Small intestine (tissue), 7 donors: ENCODE data around the gene CFAP300. TPM values are rescaled to one million over a fixed set of nuclear protein-coding genes. Genes with fewer than 3 reads are reported as not detected.

Source experiments
- DNase-seq, 2 donors: peaks; one replicate each; pipeline versions ENCODE4 v3.0.0 to v3.0.0-alpha.2; 2013
- FAIRE-seq: peaks from 2 replicates; lab custom pipeline; 2012; peaks lifted over from hg19 to GRCh38; lab: Jason Lieb, UNC
- H3K27ac ChIP-seq, 3 donors: one replicate each; pipeline ENCODE4 v1.5.1; 2013; ENCODE audit warnings: low read length in 2 of 3, mild to moderate bottlenecking in 2 of 3, control low read depth in 1 of 3, inconsistent platforms in 1 of 3, low read depth in 1 of 3, moderate library complexity in 1 of 3
- H3K27me3 ChIP-seq, 3 donors: one replicate each; pipeline ENCODE4 v1.6.1; 2013; ENCODE audit warnings: low read length in 3 of 3, inconsistent platforms in 1 of 3; ENCODE audit not compliant: control insufficient read depth in 3 of 3, insufficient read depth in 3 of 3
- H3K36me3 ChIP-seq, 3 donors: one replicate each; pipeline ENCODE4 v1.6.1; 2013; ENCODE audit warnings: low read length in 3 of 3, inconsistent platforms in 1 of 3, low read depth in 1 of 3, mild to moderate bottlenecking in 1 of 3, moderate library complexity in 1 of 3; ENCODE audit not compliant: control insufficient read depth in 3 of 3, insufficient read depth in 2 of 3
- H3K4me1 ChIP-seq, 3 donors: one replicate each; pipeline ENCODE4 v1.6.1; 2013; ENCODE audit warnings: low read length in 2 of 3, inconsistent platforms in 1 of 3, low read depth in 1 of 3, mild to moderate bottlenecking in 1 of 3, moderate library complexity in 1 of 3; ENCODE audit not compliant: control insufficient read depth in 3 of 3, insufficient read depth in 2 of 3
- H3K4me3 ChIP-seq, 3 donors: one replicate each; pipeline ENCODE4 v1.5.1; 2013; ENCODE audit warnings: low read length in 3 of 3, control low read depth in 1 of 3, inconsistent platforms in 1 of 3, low read depth in 1 of 3, mild to moderate bottlenecking in 1 of 3, moderate library complexity in 1 of 3
- H3K9me3 ChIP-seq, 2 donors: one replicate each; pipeline ENCODE4 v1.6.1; 2013; ENCODE audit warnings: low read depth in 1 of 2, low read length in 1 of 2; ENCODE audit not compliant: control insufficient read depth in 2 of 2, insufficient read depth in 1 of 2
- WGBS, 3 donors: extraction: QIAGEN DNeasy Blood & Tissue Kit; methylation state at CpG; one replicate each; pipeline ENCODE4 v1.1.7; 2013; 5-methylcytosine and 5-hydroxymethylcytosine counted together
- polyA plus RNA-seq, 4 donors: library from polyadenylated mRNA; stranded (reverse) in 3 of 4; unstranded in 1 of 4; fragments of 200-250 nt in 3 of 4; fragments of 120-200 nt in 1 of 4; gene quantifications; one replicate each; pipeline versions ENCODE4 v1.2.1 to v1.2.3, GENCODE V29; 2013
- donor health status: healthy with polysubstance abuse.
- donor health status: control.
- donor health status: control.
- donor health status: Bipolar disorder and iron deficiency.
- donor health status: healthy.

The CFAP300 gene
- polyA plus RNA-seq, 4 donors, result 0.63 to 2.5 (median 1.3) TPM; not detected in 1

DNA sequence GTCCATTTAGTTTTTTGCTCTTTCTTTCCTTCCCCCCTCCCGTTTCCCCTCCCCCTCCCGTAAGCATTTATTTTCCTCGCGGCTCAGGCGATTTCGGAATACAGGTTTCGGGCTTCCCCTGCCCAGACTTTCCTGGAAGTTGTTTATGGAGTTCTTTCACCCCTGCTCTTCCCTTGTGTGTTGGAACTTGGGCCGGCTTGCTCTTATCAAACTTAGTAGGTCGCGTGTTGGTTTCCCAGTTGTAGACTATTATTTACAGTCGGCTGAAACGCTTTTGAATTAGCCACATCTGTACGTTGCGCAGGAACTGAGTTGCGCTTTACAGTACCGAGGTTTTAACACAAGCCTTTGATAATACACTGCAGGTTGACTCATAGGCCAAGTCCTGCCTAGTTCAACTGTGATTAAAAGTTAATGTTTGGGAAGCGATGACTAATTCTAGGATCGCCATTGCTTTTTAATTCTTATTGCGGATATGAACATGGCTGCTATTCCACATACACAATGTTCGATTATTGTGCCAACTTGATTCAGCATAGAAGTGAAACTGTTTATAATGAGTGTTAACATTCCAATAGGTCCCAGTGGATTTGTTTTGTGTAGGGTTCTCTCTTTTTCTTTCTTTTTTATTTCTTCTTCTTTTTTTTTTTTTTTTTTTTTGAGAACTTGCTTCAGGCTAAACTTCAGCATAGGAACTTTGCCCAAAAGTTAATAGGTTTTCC is 64.7 kb downstream of the CFAP300 start:
- H3K36me3 ChIP-seq, result peaks cover 0 to 3% (median 0%) of the 10 kb centered on the region in 3 donors
- DNase-seq (peak; percentile 91 to 94), FAIRE-seq (peak; percentile 55)
- H3K4me1 ChIP-seq, result peaks cover 0 to 19% (median 2%) of the 10 kb centered on the region in 3 donors
- peak overlapping the region; percentile 92 to 99 (median 93) for H3K27ac ChIP-seq
- H3K4me3 ChIP-seq, result peak overlapping the region; percentile 90 to 94 (median 90)
- no peaks in the 10 kb centered on the region for H3K9me3 ChIP-seq
- peaks cover 0 to 1% (median 0%) of the 10 kb centered on the region in 3 donors for H3K27me3 ChIP-seq
- 1 to 2% (median 2%) methylated on average over 20 of the region's 20 CpGs for WGBS, 3 donors

DNA sequence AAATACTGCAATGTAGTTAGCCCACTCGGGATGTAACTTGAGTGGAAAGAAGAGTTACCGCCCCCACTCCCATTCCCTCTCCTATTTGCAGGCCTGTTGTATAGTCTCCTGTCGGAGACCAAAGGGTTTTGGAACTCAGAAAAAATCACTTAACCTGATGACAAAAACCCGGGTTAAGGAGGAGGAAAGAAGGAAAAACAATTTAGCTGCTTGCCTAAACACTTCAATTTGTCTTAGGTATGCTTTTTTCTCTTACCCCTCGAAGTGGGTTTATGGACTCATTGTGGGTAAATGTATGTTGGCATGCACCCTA is 65.2 kb downstream of the CFAP300 start:
- no peak for FAIRE-seq
- DNase-seq, result peak; percentile 21 to 48
- Histone ChIP-seq H3K27ac (peak overlapping the region; percentile 80 to 93 (median 92)), H3K27me3 (peaks cover 0 to 1% (median 0%) of the 10 kb centered on the region in 3 donors), H3K4me1 (peaks cover 2 to 23% (median 2%) of the 10 kb centered on the region in 3 donors), H3K4me3 (peak overlapping the region in 2 of 3 donors; percentile 90 to 94), H3K9me3 (no peaks in the 10 kb centered on the region), H3K36me3 (peaks cover 0 to 3% (median 0%) of the 10 kb centered on the region in 3 donors)
- WGBS, 3 donors, result 5 to 11% (median 10%) methylated on average over 5 of the region's 5 CpGs

DNA sequence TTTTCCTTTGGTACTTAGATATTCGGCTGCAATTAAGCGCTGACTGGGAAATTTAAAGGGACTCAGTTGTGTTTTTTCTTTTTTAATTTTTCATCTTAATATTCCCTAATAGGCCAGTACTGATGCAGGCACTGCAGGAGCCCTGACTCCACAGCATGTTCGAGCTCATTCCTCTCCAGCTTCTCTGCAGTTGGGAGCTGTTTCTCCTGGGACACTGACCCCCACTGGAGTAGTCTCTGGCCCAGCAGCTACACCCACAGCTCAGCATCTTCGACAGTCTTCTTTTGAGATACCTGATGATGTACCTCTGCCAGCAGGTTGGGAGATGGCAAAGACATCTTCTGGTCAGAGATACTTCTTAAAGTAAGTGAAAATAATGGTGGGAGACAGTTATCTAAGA is 66.8 kb downstream of the CFAP300 start:
- no peak for FAIRE-seq

DNA sequence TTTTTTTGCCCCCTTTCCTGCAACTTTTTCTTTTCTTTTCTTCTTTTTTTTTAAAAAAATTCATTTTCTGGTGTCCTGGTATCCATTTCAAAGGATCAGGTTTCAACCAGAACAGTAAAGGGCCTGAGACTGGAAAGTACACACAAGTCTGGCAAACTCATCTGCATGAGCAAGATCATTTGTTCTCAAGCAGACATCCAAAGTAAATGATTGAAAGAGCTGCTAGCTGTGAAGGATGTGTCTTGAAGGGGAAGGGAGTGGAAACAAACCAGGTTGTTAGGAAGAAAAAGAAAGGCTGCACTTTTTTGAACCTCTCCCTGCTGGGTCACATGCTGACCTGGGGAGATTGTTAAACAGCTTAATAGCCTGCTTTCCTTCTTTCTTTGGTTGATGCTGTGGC is 68.3 kb downstream of the CFAP300 start:
- H3K4me3 ChIP-seq, result no peak overlapping the region
- peak overlapping the region in 1 of 3 donors; percentile 51 for H3K27ac ChIP-seq
- FAIRE-seq (no peak), DNase-seq (peak; percentile 73 to 86)
- H3K27me3 ChIP-seq, result no peaks in the 10 kb centered on the region
- peaks cover 2 to 38% (median 8%) of the 10 kb centered on the region in 3 donors for H3K4me1 ChIP-seq
- no peaks in the 10 kb centered on the region for H3K9me3 ChIP-seq
- peaks cover 0 to 7% (median 2%) of the 10 kb centered on the region in 3 donors for H3K36me3 ChIP-seq

More for the DNA sequence above, 66.8 kb downstream of the CFAP300 start:
- no peak for DNase-seq
- Histone ChIP-seq H3K27me3 (no peaks in the 10 kb centered on the region), H3K9me3 (no peaks in the 10 kb centered on the region), H3K36me3 (peaks cover 0 to 7% (median 2%) of the 10 kb centered on the region in 3 donors), H3K27ac (peak overlapping the region in 1 of 3 donors; percentile 14), H3K4me3 (no peak overlapping the region), H3K4me1 (peaks cover 2 to 34% (median 4%) of the 10 kb centered on the region in 3 donors)
- whole genome bisulfite sequencing, 3 donors, result 50 to 61% (median 54%) methylated on average over 4 of the region's 4 CpGs

DNA sequence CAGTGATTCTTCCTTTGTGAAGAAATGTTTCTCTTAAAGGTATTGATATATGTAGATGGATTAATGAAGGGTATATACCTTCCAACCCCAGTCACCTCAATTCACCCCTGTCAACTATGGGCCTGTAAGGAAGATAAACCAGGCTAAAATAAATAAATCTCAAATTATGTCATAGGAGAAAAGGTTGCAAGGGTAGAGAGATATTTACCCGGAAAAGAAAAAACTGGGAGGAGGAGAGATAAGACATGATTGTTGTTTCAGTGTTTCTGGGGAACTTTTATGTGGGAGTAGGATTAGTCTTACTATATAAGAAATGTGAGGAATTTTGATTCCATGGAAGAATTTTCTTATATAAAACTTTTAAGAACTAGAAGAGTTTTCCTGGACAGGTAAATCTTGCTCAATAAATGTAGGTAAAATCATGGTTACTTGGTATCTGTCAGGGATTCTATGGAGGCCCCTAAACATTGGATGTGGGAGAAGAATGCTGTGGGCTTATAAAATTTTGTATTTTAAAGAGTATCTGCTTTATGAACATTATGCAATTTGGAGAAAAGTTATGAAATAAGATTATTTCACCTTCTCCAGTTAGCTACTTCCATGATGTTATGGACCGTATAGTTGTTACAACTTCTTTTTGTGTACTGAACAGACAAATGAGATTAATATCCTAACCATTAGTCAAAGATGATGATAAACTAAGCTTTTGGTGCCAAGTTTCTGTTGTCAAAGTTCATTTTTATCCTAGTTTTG is 69.4 kb downstream of the CFAP300 start:
- Histone ChIP-seq H3K4me1 (peaks cover 2 to 38% (median 8%) of the 10 kb centered on the region in 3 donors), H3K36me3 (peaks cover 0 to 7% (median 2%) of the 10 kb centered on the region in 3 donors), H3K27me3 (no peaks in the 10 kb centered on the region), H3K4me3 (no peak overlapping the region), H3K9me3 (no peaks in the 10 kb centered on the region), H3K27ac (peak overlapping the region in 1 of 3 donors; percentile 51)
- FAIRE-seq (no peak), DNase-seq (peak in 1 of 2 donors; percentile 45)
- WGBS, 3 donors, result 40 to 47% (median 46%) methylated on average over 2 of the region's 2 CpGs

DNA sequence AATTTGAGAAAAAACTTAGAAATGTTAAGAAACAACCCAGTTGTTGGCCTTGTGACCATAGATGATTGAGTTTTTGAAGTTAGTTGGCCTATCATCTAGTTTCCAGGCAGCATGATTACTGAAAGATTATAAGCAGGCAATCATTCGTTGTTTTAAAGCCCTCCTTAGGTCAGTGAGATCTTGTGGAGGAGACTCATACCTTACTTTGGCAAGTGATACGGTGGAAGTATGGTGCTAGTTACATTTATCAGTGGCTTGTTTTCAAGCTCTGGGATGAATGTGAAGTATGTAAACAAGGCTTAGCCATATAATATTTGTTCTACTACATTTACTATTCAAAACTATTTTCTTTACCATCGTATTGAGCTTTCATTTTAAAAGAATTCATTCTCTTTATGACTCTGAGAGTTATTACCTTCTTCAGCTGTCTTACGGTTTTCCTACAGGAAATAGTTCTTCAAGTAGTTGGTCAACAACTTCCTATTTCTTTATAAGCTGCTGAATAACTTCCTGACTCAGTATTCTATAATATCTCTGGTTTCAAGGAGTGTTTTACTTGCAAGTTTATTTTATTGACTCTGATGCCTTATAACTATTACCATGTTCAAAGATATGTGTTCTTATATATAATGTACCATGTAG is 70.4 kb downstream of the CFAP300 start:
- WGBS, 3 donors, result 12 to 23% (median 17%) methylated on average over 4 of the region's 4 CpGs
- H3K4me3 ChIP-seq, result no peak overlapping the region
- H3K4me1 ChIP-seq, result peaks cover 2 to 38% (median 8%) of the 10 kb centered on the region in 3 donors
- peaks cover 0 to 16% (median 2%) of the 10 kb centered on the region in 3 donors for H3K36me3 ChIP-seq
- no peak for FAIRE-seq
- peaks cover 0 to 2% of the 10 kb centered on the region in 2 donors for H3K9me3 ChIP-seq
- no peaks in the 10 kb centered on the region for H3K27me3 ChIP-seq
- peak in 1 of 2 donors; percentile 26 for DNase-seq
- H3K27ac ChIP-seq, result peak overlapping the region in 1 of 3 donors; percentile 51

DNA sequence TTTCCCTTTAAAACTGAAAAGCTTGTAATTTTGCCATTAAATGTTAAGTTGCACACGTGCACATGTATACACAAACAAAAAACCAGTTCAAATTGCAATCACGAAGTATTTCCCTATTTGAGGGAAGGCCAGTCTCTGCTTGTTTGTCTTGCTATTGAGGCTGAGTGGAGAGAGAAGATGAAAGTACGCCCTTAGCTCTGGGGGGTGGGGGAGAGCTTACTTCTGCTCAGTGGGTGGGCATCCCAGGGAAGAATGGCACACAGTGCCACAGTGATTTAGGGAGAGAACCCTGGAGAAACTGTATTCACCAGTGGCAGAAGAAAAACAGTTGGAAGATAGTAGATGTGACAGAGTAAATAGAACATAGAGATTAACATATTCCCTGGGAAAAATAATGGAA is 71.7 kb downstream of the CFAP300 start:
- H3K27me3 ChIP-seq, result no peaks in the 10 kb centered on the region
- peaks cover 0 to 17% (median 2%) of the 10 kb centered on the region in 3 donors for H3K36me3 ChIP-seq
- H3K4me1 ChIP-seq, result peaks cover 2 to 37% (median 8%) of the 10 kb centered on the region in 3 donors
- no peak overlapping the region for H3K27ac ChIP-seq
- peaks cover 0 to 7% of the 10 kb centered on the region in 2 donors for H3K9me3 ChIP-seq
- DNase-seq, result no peak
- FAIRE-seq, result no peak
- H3K4me3 ChIP-seq, result no peak overlapping the region
- WGBS, 3 donors, result 34 to 41% (median 36%) methylated on average over 3 of the region's 3 CpGs

DNA sequence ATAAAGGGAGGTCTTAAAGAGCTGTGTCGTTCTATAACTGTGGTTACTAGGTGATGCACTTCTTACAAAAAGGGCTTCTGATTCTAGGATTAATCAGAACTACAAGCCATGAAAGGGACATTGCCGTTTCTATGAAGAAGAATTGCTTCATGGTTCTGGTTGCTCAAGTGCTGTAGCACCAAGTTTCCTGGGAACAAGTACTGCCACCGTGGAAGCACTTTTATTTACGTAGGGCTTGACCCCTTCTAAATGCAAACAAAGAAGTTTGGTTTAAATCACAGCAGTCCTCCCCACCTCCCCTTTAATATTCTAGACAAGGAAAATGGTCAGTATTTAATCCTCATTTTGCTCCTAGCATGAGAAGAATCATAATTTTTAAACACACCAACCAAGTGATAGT is 72.8 kb downstream of the CFAP300 start:
- no peak for DNase-seq

More for the DNA sequence above, 72.8 kb downstream of the CFAP300 start:
- peaks cover 0 to 19% (median 2%) of the 10 kb centered on the region in 3 donors for H3K36me3 ChIP-seq
- peaks cover 0 to 9% of the 10 kb centered on the region in 2 donors for H3K9me3 ChIP-seq
- WGBS, 3 donors, result 34 to 44% (median 38%) methylated on average over 4 of the region's 4 CpGs
- no peak overlapping the region for H3K4me3 ChIP-seq
- H3K27ac ChIP-seq, result no peak overlapping the region
- H3K27me3 ChIP-seq, result no peaks in the 10 kb centered on the region
- FAIRE-seq, result no peak
- peaks cover 2 to 29% (median 8%) of the 10 kb centered on the region in 3 donors for H3K4me1 ChIP-seq
